T-cell (primary cell): Measurements from ENCODE around the gene DLG1. TPM values are rescaled to one million over a fixed set of nuclear protein-coding genes. Genes with fewer than 3 reads are reported as not detected.
A peak's percentile ranks its signal among the peaks of the same experiment; 100 is the strongest.
"Not testable (repeated sequence)": the region's sequence is repeated elsewhere in the genome, so short reads cannot be mapped to it uniquely, and the experiment has no call there.

ENCODE experiments used
- ATAC-seq, 4 experiments: fragments of 200-7000 bp in 3 of 4; fragments of 150-1000 bp in 1 of 4; cut with Tn5 transposase; replicated peaks in 1 of 4; 1 replicate in 3 of 4; 2 replicates in 1 of 4; pipeline ENCODE4 v1.10.0; 2021; ENCODE audit warnings: moderate library complexity in 3 of 4, mild to moderate bottlenecking in 2 of 4, moderate number of reproducible peaks in 1 of 4
- CTCF ChIA-PET, 2 donors: fragments of 300-600 bp; sonication (Branson Sonifier 250); formaldehyde crosslinking; loops; one replicate each; lab custom pipeline; 2022; ENCODE audit warnings: antibody characterized with exemption in 2 of 2; lab: Charles Lee
- POLR2A ChIA-PET, 2 donors: fragments of 300-600 bp; sonication (Branson Sonifier 250); formaldehyde crosslinking; loops; one replicate each; lab custom pipeline; 2022; ENCODE audit warnings: antibody characterized with exemption in 2 of 2; lab: Charles Lee
- DNase-seq, 35 experiments: peaks; one replicate each; pipeline versions ENCODE4 v3.0.0 to v3.0.0-alpha.2; 2013 to 2023
- H3K27ac ChIP-seq: one replicate; pipeline ENCODE4 v1.5.1; 2013; ENCODE audit warnings: low read length
- H3K27me3 ChIP-seq, 2 experiments: replicated peaks in 1 of 2; 1 replicate in 1 of 2; 2 replicates in 1 of 2; pipeline versions ENCODE4 v1.6.1 to v1.7.0; 2013; ENCODE audit warnings: low read length in 1 of 2, mixed read lengths in 1 of 2; ENCODE audit not compliant: control insufficient read depth in 2 of 2, insufficient read depth in 2 of 2; ENCODE audit errors: extremely low read depth in 1 of 2
- H3K36me3 ChIP-seq, 2 donors: 1 replicate in 1 of 2; 2 replicates in 1 of 2; pipeline versions ENCODE4 v1.6.1 to v1.7.0; 2013; ENCODE audit warnings: low read length in 1 of 2; ENCODE audit not compliant: control insufficient read depth in 2 of 2, insufficient read depth in 1 of 2; ENCODE audit errors: extremely low read depth in 1 of 2
- H3K4me1 ChIP-seq, 2 experiments: 1 replicate in 1 of 2; 2 replicates in 1 of 2; pipeline versions ENCODE4 v1.6.1 to v1.7.0; 2013; ENCODE audit warnings: low read length in 2 of 2, mixed read lengths in 1 of 2; ENCODE audit not compliant: insufficient read depth in 2 of 2, control insufficient read depth in 1 of 2; ENCODE audit errors: extremely low read depth in 1 of 2
- H3K4me3 ChIP-seq, 2 donors: 1 replicate in 1 of 2; 2 replicates in 1 of 2; pipeline versions ENCODE4 v1.5.1 to v1.7.0; 2013; ENCODE audit warnings: mild to moderate bottlenecking in 2 of 2, low read length in 1 of 2, moderate library complexity in 1 of 2; ENCODE audit not compliant: control insufficient read depth in 1 of 2; ENCODE audit errors: extremely low read depth in 1 of 2
- H3K9me3 ChIP-seq: 2 replicates; pipeline ENCODE4 v1.7.0; 2013
- H3K27ac Mint-ChIP-seq, 2 donors: one replicate each; pipeline ENCODE4 v1.8.0; 2020 to 2021; ENCODE audit warnings: mild to moderate bottlenecking in 2 of 2, mixed read lengths in 2 of 2
- H3K27me3 Mint-ChIP-seq, 2 donors: one replicate each; pipeline ENCODE4 v1.8.0; 2021 to 2022; ENCODE audit warnings: mixed read lengths in 2 of 2
- H3K36me3 Mint-ChIP-seq: one replicate; pipeline ENCODE4 v1.8.0; 2021; ENCODE audit warnings: mixed read lengths
- H3K4me1 Mint-ChIP-seq, 3 donors: one replicate each; pipeline ENCODE4 v1.8.0; 2020 to 2022; ENCODE audit warnings: mixed read lengths in 3 of 3, mild to moderate bottlenecking in 1 of 3
- H3K4me3 Mint-ChIP-seq, 3 donors: one replicate each; pipeline ENCODE4 v1.8.0; 2020 to 2022; ENCODE audit warnings: mild to moderate bottlenecking in 3 of 3, mixed read lengths in 3 of 3, moderate library complexity in 3 of 3
- H3K9me3 Mint-ChIP-seq, 3 donors: one replicate each; pipeline ENCODE4 v1.8.0; 2020 to 2022; ENCODE audit warnings: mixed read lengths in 3 of 3
- WGBS: methylation state at CpG from one replicate; pipeline ENCODE4 v1.1.5; 2013; ENCODE audit warnings: missing lambda C conversion rate; ENCODE audit not compliant: insufficient coverage; 5-methylcytosine and 5-hydroxymethylcytosine counted together
- total RNA-seq, 35 experiments: library from RNA in 6 of 35; stranded (reverse) in 6 of 35; fragments of 120-200 nt in 1 of 35; gene quantifications; one replicate each; pipeline versions ENCODE4 v1.2.1 to v1.2.4 and lab custom pipeline; 2013 to 2026

DLG1 gene
- total RNA-seq, 5 donors from 2014 or later (not counting 1 experiment from before 2014, with no cell fraction given) = 65.5 to 96.5 (median 68.4) TPM

DNA sequence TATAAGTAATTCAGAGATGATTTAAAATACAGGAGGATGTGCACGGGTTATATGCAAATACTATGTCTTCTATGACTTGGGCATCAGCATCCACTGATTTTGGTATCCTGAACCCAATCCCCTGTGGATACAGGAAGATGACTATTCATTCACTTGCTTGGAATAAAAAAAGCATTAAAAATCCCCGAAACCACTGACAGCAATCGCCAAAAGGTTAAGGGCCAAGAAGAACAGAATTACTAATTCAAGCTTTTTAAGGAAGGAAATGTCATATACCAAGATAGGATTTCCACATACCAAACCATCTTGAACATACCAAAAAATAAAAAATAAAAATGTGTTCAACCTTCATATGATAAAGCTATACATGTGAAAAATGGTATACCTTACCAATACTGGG, 93.7 kb downstream of the DLG1 start:
- Mint-ChIP-seq H3K36me3 (no peaks in the 10 kb centered on the region), H3K4me3 (no peak overlapping the region), H3K27ac (no peak overlapping the region), H3K9me3 (no peaks in the 10 kb centered on the region), H3K27me3 (no peaks in the 10 kb centered on the region), H3K4me1 (peaks cover 74 to 80% (median 79%) of the 10 kb centered on the region in 3 donors)
- no CpG with 5 or more reads among the region's 3 CpGs for WGBS
- Histone ChIP-seq H3K4me1 (peaks cover 3 to 14% of the 10 kb centered on the region in 2 experiments), H3K36me3 (no peaks in the 10 kb centered on the region), H3K27ac (no peak overlapping the region), H3K27me3 (no peaks in the 10 kb centered on the region), H3K9me3 (no peaks in the 10 kb centered on the region), H3K4me3 (no peak overlapping the region)
- ATAC-seq = no peak
- no peak for DNase-seq
- ChIA-PET POLR2A (no interaction called here), CTCF (interaction anchor here in 1 of 2 donors (0.5 kb wide), 2 partner anchors 25 to 296 kb away, joined by 3 read pairs; no protein-coding TSS in a partner anchor)

DNA sequence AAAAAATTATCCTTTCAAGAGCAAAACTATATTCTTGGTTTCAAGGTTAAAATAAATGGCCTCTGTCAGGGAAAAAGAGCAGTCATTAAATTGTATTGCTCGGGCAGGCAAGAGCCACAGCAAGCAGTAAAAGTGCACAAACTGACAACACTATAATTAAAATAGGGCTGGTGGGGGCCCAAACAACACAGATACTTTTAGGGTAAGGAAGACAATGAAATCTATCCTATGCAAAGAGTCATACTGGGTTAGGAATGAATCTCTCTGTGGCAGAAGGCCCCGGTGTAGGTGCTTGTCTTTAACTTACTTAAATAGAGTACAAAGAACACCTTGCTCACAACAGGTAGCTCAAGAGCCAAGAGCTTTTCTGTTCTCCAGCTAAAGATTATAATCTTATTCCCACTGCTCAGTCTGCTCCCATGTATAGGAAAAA, 94.7 kb downstream of the DLG1 start:
- DNase-seq (no peak), ATAC-seq (no peak)
- H3K4me1 ChIP-seq = peaks cover 3 to 14% of the 10 kb centered on the region in 2 experiments
- H3K27ac Mint-ChIP-seq = peak overlapping the region in 1 of 2 donors; percentile 44
- WGBS = no CpG with 5 or more reads among the region's 2 CpGs
- CTCF ChIA-PET = no interaction called here
- no peaks in the 10 kb centered on the region for H3K36me3 ChIP-seq
- no peaks in the 10 kb centered on the region for H3K27me3 ChIP-seq
- no peak overlapping the region for H3K4me3 ChIP-seq
- H3K4me1 Mint-ChIP-seq = peaks cover 70 to 75% (median 71%) of the 10 kb centered on the region in 3 donors
- H3K27ac ChIP-seq = no peak overlapping the region
- no peaks in the 10 kb centered on the region for H3K9me3 Mint-ChIP-seq
- POLR2A ChIA-PET = no interaction called here
- H3K36me3 Mint-ChIP-seq = no peaks in the 10 kb centered on the region
- H3K27me3 Mint-ChIP-seq = no peaks in the 10 kb centered on the region
- H3K9me3 ChIP-seq = no peaks in the 10 kb centered on the region
- H3K4me3 Mint-ChIP-seq = no peak overlapping the region

DNA sequence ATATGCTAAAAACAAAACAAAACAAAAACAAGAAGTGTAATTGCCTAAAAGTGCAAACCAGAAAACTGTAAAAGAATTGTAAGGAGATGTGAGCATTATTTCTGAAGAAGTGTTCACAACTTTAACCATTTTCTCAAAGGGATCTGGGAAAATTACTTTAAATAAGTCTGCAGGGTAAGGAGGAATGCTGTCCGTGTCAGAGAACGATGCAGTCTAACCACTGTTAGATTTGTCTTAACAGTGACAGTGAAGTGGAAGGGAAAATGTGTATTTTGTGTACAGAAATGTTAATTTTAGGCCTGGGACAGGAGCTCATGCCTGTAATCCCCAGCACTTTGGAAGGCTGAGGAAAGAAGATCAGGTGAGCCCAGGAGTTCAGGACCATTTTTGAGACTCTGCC, 95.7 kb downstream of the DLG1 start:
- Mint-ChIP-seq H3K4me1 (peaks cover 69 to 71% (median 70%) of the 10 kb centered on the region in 3 donors), H3K4me3 (no peak overlapping the region), H3K27me3 (no peaks in the 10 kb centered on the region), H3K9me3 (no peaks in the 10 kb centered on the region), H3K36me3 (no peaks in the 10 kb centered on the region), H3K27ac (no peak overlapping the region)
- H3K4me3 ChIP-seq = no peak overlapping the region
- ATAC-seq (no peak), DNase-seq (no peak)
- H3K4me1 ChIP-seq = peaks cover 3 to 14% of the 10 kb centered on the region in 2 experiments
- H3K27me3 ChIP-seq = no peaks in the 10 kb centered on the region
- H3K9me3 ChIP-seq = no peaks in the 10 kb centered on the region
- no peak overlapping the region for H3K27ac ChIP-seq
- ChIA-PET CTCF (no interaction called here), POLR2A (no interaction called here)
- no peaks in the 10 kb centered on the region for H3K36me3 ChIP-seq
- WGBS = 83% methylated on average over 2 of the region's 2 CpGs

DNA sequence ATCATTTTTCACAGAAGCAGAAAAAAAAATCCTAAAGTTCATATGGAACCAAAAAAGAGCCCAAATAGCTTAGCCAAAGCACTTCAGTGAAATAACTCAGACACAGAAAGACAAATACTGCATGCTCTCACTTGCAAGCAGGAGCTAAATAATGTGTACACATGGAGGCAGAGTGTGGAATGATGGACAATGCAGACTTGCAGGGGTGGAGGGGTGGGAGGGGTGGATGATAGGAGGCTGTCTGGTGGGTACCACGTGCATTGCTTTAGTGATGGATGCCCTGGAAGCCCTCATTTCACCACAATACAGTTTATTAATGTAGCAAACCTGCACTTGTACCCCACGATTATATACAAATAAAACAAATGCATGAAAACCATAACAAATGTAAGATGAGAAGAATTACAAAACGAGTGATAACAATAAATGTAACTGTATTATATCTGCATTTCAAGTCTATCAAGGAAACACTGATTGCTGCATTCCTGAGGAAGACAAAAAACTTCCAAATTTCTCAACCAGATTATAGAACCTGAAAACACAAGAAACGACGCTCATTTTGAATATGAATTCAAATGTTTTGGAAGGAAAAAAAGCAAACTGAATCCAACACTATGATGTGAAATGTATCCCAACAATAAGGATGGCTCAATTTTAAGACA, 96.5 kb downstream of the DLG1 start:
- peaks cover 71 to 72% (median 72%) of the 10 kb centered on the region in 3 donors for H3K4me1 Mint-ChIP-seq
- CTCF ChIA-PET = interaction anchor here in 1 of 2 donors (0.6 kb wide), 1 partner anchor 199 kb away, joined by 3 read pairs; no protein-coding TSS in a partner anchor
- H3K9me3 Mint-ChIP-seq = no peaks in the 10 kb centered on the region
- no peaks in the 10 kb centered on the region for H3K27me3 Mint-ChIP-seq
- Histone ChIP-seq H3K27ac (no peak overlapping the region), H3K9me3 (no peaks in the 10 kb centered on the region), H3K36me3 (no peaks in the 10 kb centered on the region), H3K4me1 (peaks cover 3 to 14% of the 10 kb centered on the region in 2 experiments), H3K27me3 (no peaks in the 10 kb centered on the region), H3K4me3 (no peak overlapping the region)
- ATAC-seq (no peak), DNase-seq (no peak)
- no peak overlapping the region for H3K27ac Mint-ChIP-seq
- no CpG with 5 or more reads among the region's 5 CpGs for WGBS
- POLR2A ChIA-PET = no interaction called here
- H3K4me3 Mint-ChIP-seq = no peak overlapping the region
- no peaks in the 10 kb centered on the region for H3K36me3 Mint-ChIP-seq

DNA sequence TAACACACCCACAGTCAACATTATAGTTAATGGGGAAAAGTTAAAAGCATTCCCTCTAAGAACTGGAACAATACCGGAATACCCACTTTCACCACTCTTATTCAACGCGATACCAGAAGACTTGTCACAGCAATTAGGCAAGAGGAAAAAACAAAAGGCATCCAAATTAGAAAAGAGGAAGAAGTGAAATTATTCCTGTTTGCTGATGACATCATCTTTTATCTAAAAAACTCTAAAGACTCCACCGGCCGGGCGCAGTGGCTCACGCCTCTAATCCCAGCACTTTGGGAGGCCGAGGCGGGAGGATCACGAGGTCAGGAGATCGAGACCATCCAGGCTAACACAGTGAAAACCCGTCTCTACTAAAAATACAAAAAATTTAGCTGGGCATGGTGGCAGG, 97.6 kb downstream of the DLG1 start:
- H3K27me3 Mint-ChIP-seq, ATAC-seq, CTCF ChIA-PET, H3K9me3 Mint-ChIP-seq, H3K36me3 Mint-ChIP-seq, H3K27me3 ChIP-seq, H3K27ac Mint-ChIP-seq, H3K27ac ChIP-seq, H3K4me3 Mint-ChIP-seq, H3K36me3 ChIP-seq, DNase-seq, POLR2A ChIA-PET, H3K9me3 ChIP-seq, H3K4me3 ChIP-seq: not testable (repeated sequence)
- H3K4me1 ChIP-seq = peaks cover 3 to 14% of the 10 kb centered on the region in 2 experiments
- H3K4me1 Mint-ChIP-seq = peaks cover 69 to 74% (median 70%) of the 10 kb centered on the region in 3 donors
- WGBS = 100% methylated on average over 4 of the region's 12 CpGs

DNA sequence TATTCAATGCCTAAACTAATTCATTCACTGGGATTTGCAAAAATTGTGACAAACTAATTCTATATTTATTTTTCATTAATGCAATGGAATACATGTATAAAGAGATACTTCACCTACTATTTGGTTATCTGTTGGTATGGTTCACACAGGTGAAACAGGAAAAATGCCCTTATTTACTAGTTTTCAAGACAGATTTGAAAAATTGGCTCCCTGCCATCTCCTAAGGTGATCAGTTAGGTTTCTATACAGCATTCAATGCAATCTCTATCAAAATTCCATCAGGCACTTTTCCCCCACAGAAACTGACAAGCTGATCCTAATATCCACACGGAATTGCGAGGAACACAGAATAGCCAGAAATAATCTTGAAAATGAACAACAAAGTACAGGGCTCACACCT, 101.1 kb downstream of the DLG1 start:
- no peak for DNase-seq
- Mint-ChIP-seq H3K36me3 (peaks cover 9% of the 10 kb centered on the region), H3K4me1 (peaks cover 36 to 47% (median 44%) of the 10 kb centered on the region in 3 donors), H3K4me3 (no peak overlapping the region), H3K27me3 (no peaks in the 10 kb centered on the region), H3K27ac (no peak overlapping the region), H3K9me3 (peaks cover 0 to 4% (median 0%) of the 10 kb centered on the region in 3 donors)
- no peaks in the 10 kb centered on the region for H3K36me3 ChIP-seq
- H3K4me3 ChIP-seq = no peak overlapping the region
- ChIA-PET CTCF (no interaction called here), POLR2A (no interaction called here)
- ATAC-seq = no peak
- no peaks in the 10 kb centered on the region for H3K4me1 ChIP-seq
- no peaks in the 10 kb centered on the region for H3K27me3 ChIP-seq
- H3K27ac ChIP-seq = no peak overlapping the region
- WGBS = no CpG with 5 or more reads among the region's 2 CpGs
- no peaks in the 10 kb centered on the region for H3K9me3 ChIP-seq
